GM19099 (cell line): Measurements from ENCODE around the gene MYOM3.

Experiments used
- POLR2A ChIP-seq: IDR thresholded peaks from 3 replicates; pipeline ENCODE4 v1.6.1; 2011; ENCODE audit warnings: low read depth; ENCODE audit not compliant: insufficient read length; ENCODE audit errors: extremely low read depth

Gene MYOM3

GRCh38 chr1:24111996-24112779, at the start of gene MYOM3:
TSS of gene MYOM3 (minus strand) at chr1:24112135. CDS start at chr1:24108636, 3,499 bp downstream.
- TF ChIP-seq POLR2A = no peak

- no peak for TF ChIP-seq POLR2A
Observed at GRCh38 chr1:24161270-24161669, 49.3 kb upstream of the MYOM3 start.

- TF ChIP-seq POLR2A = no peak
Observed at GRCh38 chr1:24159366-24159765, 47.4 kb upstream of the MYOM3 start.

GRCh38 chr1:24157918-24158481, 46.1 kb upstream of the MYOM3 start:
- TF ChIP-seq POLR2A = no peak

GRCh38 chr1:24156542-24157260, 44.8 kb upstream of the MYOM3 start:
- TF ChIP-seq POLR2A = no peak

- no peak for TF ChIP-seq POLR2A
Observed at GRCh38 chr1:24155011-24155782, 43.3 kb upstream of the MYOM3 start.

GRCh38 chr1:24154215-24154614, 42.3 kb upstream of the MYOM3 start:
- no peak for TF ChIP-seq POLR2A

- TF ChIP-seq POLR2A = no peak
Observed at GRCh38 chr1:24152631-24153494, 40.9 kb upstream of the MYOM3 start.

- no peak for TF ChIP-seq POLR2A
Observed at GRCh38 chr1:24151175-24151533, 39.2 kb upstream of the MYOM3 start.

- TF ChIP-seq POLR2A = no peak
Observed at GRCh38 chr1:24150234-24151174, 38.6 kb upstream of the MYOM3 start.

- no peak for TF ChIP-seq POLR2A
Observed at GRCh38 chr1:24149866-24150233, 37.9 kb upstream of the MYOM3 start.

GRCh38 chr1:24147816-24148215, 35.9 kb upstream of the MYOM3 start:
- TF ChIP-seq POLR2A = no peak

GRCh38 chr1:24147194-24147593, 35.3 kb upstream of the MYOM3 start:
- TF ChIP-seq POLR2A = no peak
